ENCODE results near the gene ATP11B.
"Not testable (repeated sequence)": the region's sequence is repeated elsewhere in the genome, so short reads cannot be mapped to it uniquely, and the experiment has no call there.

The ATP11B gene

GRCh38 chr3:182843478-182843877 is 50.2 kb downstream of the ATP11B start:
- TF ChIP-seq CTCF (conservative IDR thresholded peaks at IDR 0.05; ENCODE audit: low read depth), result no peak
- CTCF ChIA-PET, result no interaction called here
- DNase-seq (ENCODE audit: low spot score), result no peak
- no peak overlapping the region for H3K27ac ChIP-seq
- POLR2A ChIA-PET (ENCODE audit: low non-redundant PET), result no interaction called here

GRCh38 chr3:182848906-182849305 is 55.6 kb downstream of the ATP11B start:
- no peak overlapping the region for H3K27ac ChIP-seq
- TF ChIP-seq CTCF (conservative IDR thresholded peaks at IDR 0.05; ENCODE audit: low read depth), result no peak
- POLR2A ChIA-PET (ENCODE audit: low non-redundant PET), result no interaction called here
- no peak for DNase-seq (ENCODE audit: low spot score)
- CTCF ChIA-PET, result no interaction called here

GRCh38 chr3:182855076-182855475 is 61.8 kb downstream of the ATP11B start:
- CTCF ChIA-PET, result interaction anchor here (0.5 to 0.7 kb wide), 3 partner anchors 13 to 1048 kb away, joined by 3 to 5 read pairs (median 3); no protein-coding TSS in a partner anchor
- no peak for DNase-seq (ENCODE audit: low spot score)
- POLR2A ChIA-PET (ENCODE audit: low non-redundant PET), result no interaction called here
- no peak for TF ChIP-seq CTCF (conservative IDR thresholded peaks at IDR 0.05; ENCODE audit: low read depth)
- H3K27ac ChIP-seq, result no peak overlapping the region

GRCh38 chr3:182861348-182861747 is 68.0 kb downstream of the ATP11B start:
- no peak for DNase-seq (ENCODE audit: low spot score)
- ChIA-PET CTCF (no interaction called here), POLR2A (ENCODE audit: low non-redundant PET) (no interaction called here)
- H3K27ac ChIP-seq, result no peak overlapping the region
- TF ChIP-seq CTCF (conservative IDR thresholded peaks at IDR 0.05; ENCODE audit: low read depth), result no peak

- H3K27ac ChIP-seq, result no peak overlapping the region
- CTCF ChIA-PET, result interaction anchor here (0.6 kb wide), 2 partner anchors 92 to 98 kb away, joined by 3 to 7 read pairs; no protein-coding TSS in a partner anchor
- TF ChIP-seq CTCF (conservative IDR thresholded peaks at IDR 0.05; ENCODE audit: low read depth), result no peak
- POLR2A ChIA-PET (ENCODE audit: low non-redundant PET), result no interaction called here
- DNase-seq (ENCODE audit: low spot score), result no peak
These were observed 69.0 kb downstream of the ATP11B start for GRCh38 chr3:182862159-182862860.

GRCh38 chr3:182869059-182869458 is 75.8 kb downstream of the ATP11B start:
- no peak for TF ChIP-seq CTCF (conservative IDR thresholded peaks at IDR 0.05; ENCODE audit: low read depth)
- ChIA-PET POLR2A (ENCODE audit: low non-redundant PET) (no interaction called here), CTCF (interaction anchor here (1.1 kb wide), 1 partner anchor 19 kb away, joined by 3 read pairs; no protein-coding TSS in a partner anchor)
- no peak overlapping the region for H3K27ac ChIP-seq
- no peak for DNase-seq (ENCODE audit: low spot score)

- H3K27ac ChIP-seq; POLR2A ChIA-PET (ENCODE audit: low non-redundant PET); DNase-seq (ENCODE audit: low spot score); CTCF ChIA-PET: not testable (repeated sequence)
These were observed 77.6 kb downstream of the ATP11B start for GRCh38 chr3:182870917-182871316.
